ENCODE measurements around the gene PITPNM3.
"Not testable (repeated sequence)": the region's sequence is repeated elsewhere in the genome, so short reads cannot be mapped to it uniquely, and the experiment has no call there.

The PITPNM3 gene

GRCh38 chr17:6574687-6575595, 18.6 kb upstream of the PITPNM3 start:
- DNase-seq (ENCODE audit: low spot score): no peak

- DNase-seq (ENCODE audit: low spot score): no peak
These were observed 17.8 kb upstream of the PITPNM3 start for GRCh38 chr17:6573982-6574686.

GRCh38 chr17:6573495-6573894, 17.1 kb upstream of the PITPNM3 start:
- not testable (repeated sequence) for DNase-seq (ENCODE audit: low spot score)

GRCh38 chr17:6572972-6573370, 16.6 kb upstream of the PITPNM3 start:
- no peak for DNase-seq (ENCODE audit: low spot score)

- no peak for DNase-seq (ENCODE audit: low spot score)
These were observed 15.1 kb upstream of the PITPNM3 start for GRCh38 chr17:6571452-6571781.

GRCh38 chr17:6570731-6571451, 14.5 kb upstream of the PITPNM3 start:
- no peak for DNase-seq (ENCODE audit: low spot score)

GRCh38 chr17:6569370-6570285, 13.3 kb upstream of the PITPNM3 start:
- DNase-seq (ENCODE audit: low spot score): no peak

GRCh38 chr17:6568184-6568758, 11.9 kb upstream of the PITPNM3 start:
- DNase-seq (ENCODE audit: low spot score): no peak

GRCh38 chr17:6567528-6568183, 11.3 kb upstream of the PITPNM3 start:
- no peak for DNase-seq (ENCODE audit: low spot score)

GRCh38 chr17:6561446-6561845, 5.1 kb upstream of the PITPNM3 start:
- no peak for DNase-seq (ENCODE audit: low spot score)

GRCh38 chr17:6560496-6560895, 4.1 kb upstream of the PITPNM3 start:
- DNase-seq (ENCODE audit: low spot score): no peak

- no peak for DNase-seq (ENCODE audit: low spot score)
These were observed 3.4 kb upstream of the PITPNM3 start for GRCh38 chr17:6559753-6560215.

- DNase-seq (ENCODE audit: low spot score): no peak
These were observed 2.8 kb upstream of the PITPNM3 start for GRCh38 chr17:6558932-6559752.

GRCh38 chr17:6558276-6558675, 1.9 kb upstream of the PITPNM3 start:
- DNase-seq (ENCODE audit: low spot score): no peak

GRCh38 chr17:6557040-6557438, 684 bp upstream of the PITPNM3 start:
- no peak for DNase-seq (ENCODE audit: low spot score)

- DNase-seq (ENCODE audit: low spot score): no peak
These were observed 829 bp downstream of the PITPNM3 start for GRCh38 chr17:6555331-6556120.

- no peak for DNase-seq (ENCODE audit: low spot score)
These were observed 1.5 kb downstream of the PITPNM3 start for GRCh38 chr17:6554871-6555330.

- DNase-seq (ENCODE audit: low spot score): no peak
These were observed 2.0 kb downstream of the PITPNM3 start for GRCh38 chr17:6554342-6554741.
